GM10266 (cell line): Measurements from ENCODE around the gene TGM3.
"Not testable (repeated sequence)": the region's sequence is repeated elsewhere in the genome, so short reads cannot be mapped to it uniquely, and the experiment has no call there.

Source experiments
- DNase-seq: peaks from one replicate; pipeline ENCODE4 v3.0.0; 2012; ENCODE audit errors: extremely low spot score
- CTCF ChIP-seq: IDR thresholded peaks from 2 replicates; pipeline ENCODE4 v1.5.1; 2012; ENCODE audit warnings: mild to moderate bottlenecking, low read depth; ENCODE audit not compliant: control insufficient read depth, insufficient read depth; ENCODE audit errors: missing control alignments

TGM3 gene

GRCh38 chr20:2254333-2254732 lies 41.5 kb upstream of the TGM3 start:
- TF ChIP-seq CTCF, result no peak
- DNase-seq, result no peak

GRCh38 chr20:2255926-2256531 lies 39.8 kb upstream of the TGM3 start:
- no peak for TF ChIP-seq CTCF
- no peak for DNase-seq

GRCh38 chr20:2259731-2260130 lies 36.1 kb upstream of the TGM3 start:
- DNase-seq, result no peak
- no peak for TF ChIP-seq CTCF

- TF ChIP-seq CTCF, result no peak
- DNase-seq, result no peak
Observed at GRCh38 chr20:2260250-2260649, 35.6 kb upstream of the TGM3 start.

GRCh38 chr20:2261046-2261485 lies 34.7 kb upstream of the TGM3 start:
- no peak for DNase-seq
- TF ChIP-seq CTCF, result no peak

- no peak for DNase-seq
- TF ChIP-seq CTCF, result no peak
Observed at GRCh38 chr20:2261629-2262028, 34.2 kb upstream of the TGM3 start.

- TF ChIP-seq CTCF, result no peak
- DNase-seq, result no peak
Observed at GRCh38 chr20:2264118-2264517, 31.7 kb upstream of the TGM3 start.

- not testable (repeated sequence) for DNase-seq
Observed at GRCh38 chr20:2264621-2265374, 31.0 kb upstream of the TGM3 start.
